Cerebellar nuclear complex (tissue), 1 donor: ENCODE results near the gene TRIM41.
"Not testable (repeated sequence)": the region's sequence is repeated elsewhere in the genome, so short reads cannot be mapped to it uniquely, and the experiment has no call there.

ENCODE experiments used
- DNase-seq, 2 experiments: peaks; one replicate each; lab custom pipeline; 2025; lab: John Stamatoyannopoulos, UW

The TRIM41 gene

DNA sequence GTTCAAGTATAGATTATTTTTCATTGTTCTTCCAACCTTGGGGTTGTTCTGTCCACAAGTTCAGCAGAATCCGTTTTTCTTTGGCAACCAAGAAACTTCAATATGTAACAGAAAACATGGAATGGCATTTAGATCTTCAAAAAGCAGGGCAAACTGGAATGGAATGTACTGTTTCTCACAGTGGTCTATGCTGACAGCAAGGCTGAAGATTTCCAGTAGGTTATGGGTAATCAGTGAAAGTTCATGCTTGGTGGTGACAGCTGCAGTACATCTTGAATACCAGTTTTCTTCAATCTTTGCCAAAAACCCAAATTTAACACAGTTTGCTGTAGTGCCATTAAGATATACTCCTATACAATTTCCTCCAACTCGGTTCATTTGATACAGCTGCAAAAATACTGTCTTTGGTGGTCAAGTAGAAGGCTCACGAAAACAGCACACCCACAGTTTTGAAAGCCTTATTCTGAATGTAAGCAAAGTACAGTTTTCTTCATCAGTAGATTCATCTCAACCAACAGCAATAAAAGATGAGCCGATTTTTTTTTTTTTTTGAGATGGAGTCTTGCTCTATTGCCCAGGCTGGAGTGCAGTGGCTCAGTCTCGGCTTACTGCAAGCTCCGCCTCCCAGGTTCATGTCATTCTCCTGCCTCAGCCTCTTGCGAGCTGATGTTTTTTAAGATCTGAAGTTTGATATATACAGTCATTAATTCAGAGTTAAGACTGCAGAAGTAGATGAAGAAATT, 32.9 kb downstream of the TRIM41 start:
- no peak for DNase-seq

DNA sequence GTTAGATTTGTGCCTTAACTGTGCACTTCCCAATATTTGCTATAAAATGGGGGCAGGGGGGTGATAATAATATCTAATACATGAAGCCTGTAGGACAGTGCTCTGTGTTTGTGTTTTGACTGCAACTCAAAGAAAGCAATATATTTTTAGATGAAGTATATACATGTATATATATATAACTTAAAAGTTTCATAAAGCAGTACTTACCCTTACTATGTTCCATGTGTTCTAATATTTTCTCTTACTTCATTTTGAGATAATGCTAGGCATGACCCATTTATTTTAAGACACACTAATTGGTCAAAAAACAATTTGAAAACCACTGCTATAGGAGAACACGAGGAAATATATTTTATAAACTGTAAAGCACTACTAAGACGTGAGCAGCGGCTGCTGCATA, 35.5 kb downstream of the TRIM41 start:
- DNase-seq, result no peak

- no peak for DNase-seq
Observed at GRCh38 chr5:181259283-181259682, 36.2 kb downstream of the TRIM41 start.

DNA sequence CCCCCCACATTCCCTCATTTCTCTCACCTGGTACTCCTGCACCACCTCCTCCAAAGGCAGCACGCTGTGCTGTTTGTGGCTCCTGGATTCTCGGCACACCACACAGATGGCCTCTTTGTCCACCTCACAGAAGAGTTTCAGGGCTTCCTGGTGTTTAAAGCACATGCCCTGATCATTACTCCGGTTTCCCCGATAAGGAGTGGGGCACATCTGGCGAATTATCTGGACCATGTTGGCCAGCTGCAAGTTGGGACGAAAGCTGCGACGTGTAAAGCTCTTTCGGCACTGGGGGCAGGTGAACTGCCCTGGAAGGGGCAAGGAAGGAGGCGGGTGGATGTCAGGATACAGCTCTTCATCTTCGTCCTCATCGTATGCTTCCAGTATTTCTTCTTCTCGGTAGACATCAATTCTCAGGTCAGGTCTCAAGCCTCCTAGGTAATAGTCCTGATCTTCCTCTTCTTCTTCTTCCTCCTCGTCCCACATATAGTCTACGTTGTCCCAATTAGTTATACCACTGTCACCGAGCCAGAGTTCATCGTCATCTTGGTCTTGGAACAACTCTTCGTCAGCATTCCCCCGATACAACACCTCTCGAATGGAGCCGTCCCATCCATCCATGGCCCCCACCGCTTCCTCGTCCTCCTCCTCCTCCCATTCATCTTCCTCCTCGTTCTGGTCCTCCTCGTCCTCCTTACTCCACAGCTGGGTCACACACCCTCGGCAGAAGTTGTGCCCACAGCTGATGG, 37.1 kb downstream of the TRIM41 start:
- DNase-seq, result no peak

DNA sequence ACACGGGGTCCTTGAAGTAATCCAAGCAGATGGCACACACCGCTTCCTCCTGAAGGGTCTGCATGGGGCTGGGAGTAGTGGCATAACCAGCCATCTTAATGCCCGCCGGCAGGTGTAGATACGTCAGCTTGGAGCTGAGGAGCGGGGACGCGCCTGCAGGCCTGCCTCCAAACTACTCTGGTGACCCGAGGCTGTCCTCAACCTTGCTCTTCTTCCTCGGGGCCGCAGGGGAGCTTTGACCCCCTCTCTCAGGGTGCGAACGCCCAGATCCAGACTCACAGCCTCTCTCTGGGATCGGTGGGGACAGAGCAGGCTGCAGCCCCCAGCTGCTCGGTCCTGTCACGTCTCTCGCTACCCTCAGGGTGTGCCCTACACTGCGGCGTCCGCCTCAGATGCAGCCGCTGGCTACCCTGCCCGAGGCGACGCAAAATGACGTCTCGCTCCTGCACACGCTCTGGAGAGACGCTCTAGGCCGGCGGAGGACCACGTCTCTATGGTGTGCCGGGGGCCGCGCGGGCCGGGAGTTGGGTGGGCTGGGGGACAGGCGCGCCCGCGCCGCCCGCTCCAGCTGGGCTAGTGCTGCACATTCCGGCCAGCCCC, 37.7 kb downstream of the TRIM41 start, which contains the start of gene TRIM52:
TRIM52 (minus strand) TSS at position 424 of the 600 bp plus-strand sequence; CDS start at position 94, 330 bp downstream.
- no peak for DNase-seq

- no peak for DNase-seq
Observed at GRCh38 chr5:181261320-181262049, 38.4 kb downstream of the TRIM41 start.

DNA sequence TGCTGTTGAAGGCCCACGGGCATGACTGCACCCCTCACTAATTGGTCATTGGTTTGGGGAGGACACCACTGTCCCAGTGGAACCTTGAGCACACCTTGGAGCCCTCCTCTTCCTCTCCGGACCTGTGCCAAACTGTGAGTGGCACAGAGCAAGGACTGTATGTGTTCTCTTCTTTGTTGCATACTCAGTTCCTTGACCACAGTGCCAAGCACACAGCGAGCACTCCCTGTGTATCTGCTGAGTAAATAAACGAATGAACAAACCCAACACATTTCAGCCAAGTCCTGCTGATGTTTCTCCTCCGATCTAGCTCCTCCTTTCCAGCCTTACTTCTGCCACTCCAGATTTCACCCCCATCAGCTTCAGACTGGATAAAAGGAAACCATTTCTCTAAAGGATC, 40.6 kb downstream of the TRIM41 start:
- DNase-seq, result no peak

- no peak for DNase-seq
Observed at GRCh38 chr5:181265092-181265671, 42.1 kb downstream of the TRIM41 start.

DNA sequence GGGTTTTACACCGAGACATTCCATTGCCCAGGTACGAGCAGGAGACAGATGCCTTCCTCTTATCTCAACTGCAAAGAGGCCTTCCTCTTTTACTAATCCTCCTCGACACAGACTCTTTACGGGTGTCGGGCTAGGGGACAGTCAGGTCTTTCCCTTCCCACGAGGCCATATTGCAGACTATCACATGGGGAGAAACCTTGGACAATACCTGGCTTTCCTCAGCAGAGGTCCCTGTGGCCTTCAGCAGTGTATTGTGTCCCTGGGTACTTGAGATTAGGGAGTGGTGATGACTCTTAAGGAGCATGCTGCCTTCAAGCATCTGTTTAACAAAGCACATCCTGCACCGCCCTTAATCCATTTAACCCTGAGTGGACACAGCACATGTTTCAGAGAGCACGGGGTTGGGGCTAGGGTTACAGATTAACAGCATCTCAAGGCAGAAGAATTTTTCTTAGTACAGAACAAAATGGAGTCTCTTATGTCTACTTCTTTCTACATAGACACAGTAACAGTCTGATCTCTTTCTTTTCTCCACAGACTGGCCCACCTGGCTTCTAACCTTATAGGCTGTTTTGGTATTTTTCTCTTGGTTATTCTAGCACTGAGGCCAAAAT, 44.3 kb downstream of the TRIM41 start:
- DNase-seq, result not testable (repeated sequence)

DNA sequence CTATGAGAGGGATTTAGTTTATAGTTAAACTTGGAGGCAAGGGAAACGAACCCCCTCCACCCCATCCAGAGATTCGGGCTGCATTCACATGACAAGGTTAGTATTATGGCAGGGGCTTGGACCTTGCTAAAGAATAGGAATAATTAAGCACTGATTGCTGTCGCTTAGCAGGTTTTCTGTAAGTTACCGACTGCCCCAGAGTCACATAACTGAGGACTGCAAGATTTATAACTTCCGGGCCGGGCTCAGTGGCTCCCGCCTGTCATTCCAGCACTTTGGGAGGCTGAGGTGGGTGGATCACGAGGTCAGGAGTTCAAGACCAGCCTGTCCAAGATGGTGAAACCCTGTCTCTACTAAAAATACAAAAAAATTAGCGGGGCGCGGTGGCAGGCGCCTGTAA, 44.8 kb downstream of the TRIM41 start:
- not testable (repeated sequence) for DNase-seq

DNA sequence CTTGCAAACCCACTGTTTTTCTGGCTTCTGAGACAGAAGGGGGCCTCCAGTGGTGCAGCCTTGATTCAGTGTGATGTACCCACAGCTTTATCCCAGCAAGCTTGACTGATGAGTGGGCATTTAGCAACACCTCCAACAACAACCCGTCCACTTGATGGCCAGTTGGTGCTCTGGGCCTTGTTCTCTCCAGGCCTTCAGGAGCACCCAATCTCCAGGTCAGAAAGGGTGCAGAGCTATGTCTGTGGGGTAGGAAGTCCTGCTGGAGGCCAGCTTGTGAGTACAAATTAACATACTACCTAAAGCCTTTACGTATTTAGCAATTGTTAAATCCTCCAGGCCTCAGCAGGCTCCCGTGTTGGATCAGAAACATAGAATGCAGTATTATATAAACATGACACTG, 48.0 kb downstream of the TRIM41 start:
- no peak for DNase-seq

DNA sequence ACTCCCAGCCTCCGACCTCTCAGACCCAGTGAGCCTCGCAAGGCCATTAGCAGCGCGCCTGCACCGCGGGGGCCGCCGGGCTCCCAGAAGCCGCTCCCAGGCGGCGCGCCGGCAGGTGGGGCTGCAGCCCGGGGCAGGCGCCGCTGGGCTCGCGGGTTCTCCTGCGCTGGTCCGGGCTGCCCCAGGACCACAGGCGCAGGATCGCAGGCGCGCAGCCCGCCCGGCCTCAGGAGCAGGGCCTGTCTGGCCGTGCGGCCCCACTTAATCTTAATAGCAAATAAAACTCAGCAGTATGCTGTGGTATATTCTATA, 50.3 kb downstream of the TRIM41 start:
- DNase-seq, result not testable (repeated sequence)

- no peak for DNase-seq
Observed at GRCh38 chr5:181280251-181280762, 57.2 kb downstream of the TRIM41 start.

GRCh38 chr5:181281077-181281983, 58.2 kb downstream of the TRIM41 start:
- no peak for DNase-seq

DNA sequence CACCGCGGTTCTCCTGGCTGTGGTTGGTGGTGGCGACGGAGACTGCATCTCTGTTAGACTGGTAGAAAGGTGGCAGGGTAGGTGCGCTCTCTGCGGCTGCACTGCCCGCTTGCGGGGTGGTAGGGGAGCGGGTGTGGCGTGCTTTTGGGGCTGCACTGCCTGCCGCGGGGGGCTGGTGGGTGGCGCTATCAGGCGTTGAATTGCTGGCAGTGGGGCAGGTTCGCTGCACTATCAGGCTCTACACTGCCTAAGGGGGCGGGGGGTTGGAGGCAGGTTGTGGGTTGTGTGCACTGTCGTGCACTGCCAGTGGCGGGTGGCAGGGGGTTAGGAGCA, 58.9 kb downstream of the TRIM41 start:
- no peak for DNase-seq

- DNase-seq, result not testable (repeated sequence)
Observed at GRCh38 chr5:181282415-181282814, 59.3 kb downstream of the TRIM41 start.

DNA sequence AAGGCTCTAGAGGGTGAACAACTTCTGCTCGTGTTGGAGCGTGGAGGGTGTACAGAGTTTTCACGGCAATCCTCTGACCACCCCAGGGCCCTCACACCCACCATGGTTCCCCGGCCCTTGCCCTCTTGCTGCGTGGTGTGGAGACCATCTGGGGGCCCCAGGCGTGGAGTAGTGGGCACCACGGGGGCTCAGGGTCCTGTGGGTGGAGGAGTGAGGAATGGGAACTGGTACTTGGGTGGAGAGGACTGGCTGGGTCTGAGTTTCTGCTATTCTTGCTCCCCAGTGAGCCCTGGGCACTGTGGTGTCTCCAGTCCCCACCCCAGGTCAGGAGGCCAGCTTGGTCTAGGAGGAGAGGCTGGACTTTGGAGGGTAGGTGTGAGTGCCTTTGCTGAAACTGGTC, 59.8 kb downstream of the TRIM41 start:
- DNase-seq, result no peak

DNA sequence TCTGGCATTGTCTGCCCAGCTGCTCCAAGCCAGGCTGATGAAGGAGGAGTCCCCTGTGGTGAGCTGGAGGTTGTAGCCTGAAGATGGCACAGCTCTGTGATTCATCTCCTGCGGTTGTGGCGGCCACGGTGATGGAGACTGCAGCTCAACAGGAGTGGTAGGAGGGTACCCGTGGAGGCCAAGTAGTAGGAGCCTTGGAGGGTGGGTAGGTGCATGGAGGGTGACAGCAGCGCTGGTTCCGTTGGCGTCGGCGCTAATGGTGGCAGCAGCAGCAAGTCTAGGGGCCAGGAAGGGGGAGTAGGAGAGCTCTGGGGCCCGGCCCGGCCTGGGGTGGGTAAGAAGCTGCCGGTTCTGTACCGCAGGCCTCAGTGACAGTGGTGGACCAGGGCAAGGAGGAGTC, 60.3 kb downstream of the TRIM41 start:
- no peak for DNase-seq

DNA sequence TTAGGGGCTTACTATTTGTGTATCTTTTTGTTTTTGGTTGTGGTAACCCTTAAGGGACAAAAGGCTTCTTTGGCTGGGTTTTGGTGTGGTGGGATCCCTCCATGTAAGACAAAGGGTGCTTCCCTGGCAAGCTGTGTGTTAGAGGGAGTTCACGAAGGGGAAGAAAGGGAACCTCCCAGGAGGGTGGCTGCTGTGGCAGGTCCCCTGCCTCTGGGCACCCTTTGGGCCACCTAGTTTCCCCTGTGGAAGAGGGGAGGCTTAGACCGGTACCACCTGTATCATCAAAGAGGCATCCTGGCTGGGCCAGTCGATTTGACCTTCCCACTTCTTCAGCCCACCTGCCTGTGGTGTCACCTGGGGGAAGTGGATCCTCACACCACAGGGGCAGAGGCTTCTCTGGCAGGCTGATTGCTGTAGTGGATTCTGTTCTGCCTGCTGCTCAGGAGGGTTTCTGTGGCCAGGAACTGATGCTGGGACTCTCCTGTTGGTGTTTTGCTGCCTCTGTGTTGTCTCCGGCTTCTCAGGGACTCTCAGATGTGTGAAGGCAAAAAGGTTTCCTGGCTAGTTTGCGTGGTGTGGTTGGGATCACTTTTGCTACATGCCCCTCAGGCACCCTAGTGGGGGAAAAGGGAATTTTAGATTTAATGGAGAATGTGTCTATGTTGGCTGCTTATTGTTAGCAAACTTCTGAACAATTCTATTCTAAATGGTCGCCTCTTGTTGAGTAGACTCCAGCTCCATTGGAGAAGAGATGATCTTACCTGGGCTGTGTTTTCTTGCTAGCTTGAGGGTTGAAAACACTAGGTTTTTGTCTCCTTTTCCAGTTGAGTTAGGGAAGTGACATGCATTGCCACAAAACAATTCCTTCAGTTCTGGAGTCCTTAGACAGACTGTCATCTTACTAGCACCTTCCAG, 61.0 kb downstream of the TRIM41 start:
- DNase-seq, result not testable (repeated sequence)
